SK-N-MC (cell line): ENCODE data around the gene TMEM225.

Experiments used
- EZH2 ChIP-seq: fragments of 200-600 bp; sonication (generic); IDR thresholded peaks from one replicate; pipeline ENCODE4 v1.6.1; 2017; ENCODE audit warnings: antibody characterized with exemption
- POLR2AphosphoS5 ChIP-seq: IDR thresholded peaks from 2 replicates; pipeline ENCODE4 v1.6.1; 2012; ENCODE audit warnings: mild to moderate bottlenecking, low read depth, low read length, borderline replicate concordance

DNA sequence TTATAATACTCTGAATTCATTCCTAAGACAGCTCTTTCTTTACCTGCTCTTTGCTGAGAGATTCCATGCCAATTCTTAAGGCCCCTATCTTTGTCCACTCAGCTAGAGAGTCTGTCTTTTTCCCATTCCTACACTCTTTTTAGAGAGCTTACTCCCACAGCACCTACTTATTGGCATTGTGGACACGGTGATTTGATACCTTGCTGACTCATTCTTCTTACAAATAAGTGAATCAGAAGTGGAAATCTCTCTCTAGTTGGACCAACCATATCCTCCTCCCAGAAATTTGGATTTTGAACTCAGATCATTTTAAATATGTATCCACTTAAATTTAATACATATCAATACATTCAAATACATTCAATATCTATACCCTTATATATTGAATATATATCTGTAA lies 46.8 kb downstream of the TMEM225 start:
- TF ChIP-seq POLR2AphosphoS5 = no peak
- no peak for TF ChIP-seq EZH2
